Colonic mucosa (tissue), 4 donors: ENCODE results near the gene SESN3. TPM values are rescaled to one million over a fixed set of nuclear protein-coding genes. Genes with fewer than 3 reads are reported as not detected.
"Not testable (repeated sequence)": the region's sequence is repeated elsewhere in the genome, so short reads cannot be mapped to it uniquely, and the experiment has no call there.

Experiments used
- DNase-seq: peaks from one replicate; pipeline ENCODE4 v3.0.0-alpha.2; 2020
- H3K27ac ChIP-seq: fragments of 200-600 bp; one replicate; pipeline ENCODE4 v1.8.0; 2021
- H3K27me3 ChIP-seq: fragments of 200-600 bp; one replicate; pipeline ENCODE4 v1.8.0; 2021
- H3K36me3 ChIP-seq: fragments of 200-600 bp; one replicate; pipeline ENCODE4 v1.8.0; 2021
- H3K4me1 ChIP-seq: fragments of 200-600 bp; one replicate; pipeline ENCODE4 v1.8.0; 2021; ENCODE audit warnings: mild to moderate bottlenecking
- H3K4me3 ChIP-seq: fragments of 200-600 bp; one replicate; pipeline ENCODE4 v1.8.0; 2021
- H3K9ac ChIP-seq, 2 donors: one replicate each; pipeline ENCODE4 v1.7.0; 2013; ENCODE audit warnings: control low read depth in 2 of 2, low read depth in 2 of 2, low read length in 2 of 2
- H3K9me3 ChIP-seq: fragments of 200-600 bp; one replicate; pipeline ENCODE4 v1.8.0; 2021
- CTCF ChIP-seq: fragments of 200-600 bp; IDR thresholded peaks from one replicate; pipeline ENCODE4 v1.8.0; 2022; ENCODE audit warnings: antibody characterized with exemption, mild to moderate bottlenecking
- intact Hi-C: fragments of 100-400 bp; cut with DNase I; formaldehyde crosslinking; loops from one replicate; pipeline ENCODE4 v1.14.1; 2022
- total RNA-seq, 2 donors: library from RNA; stranded (reverse); fragmentation: NEBNext Ultra II Directional in 1 of 2; extraction: Animal tissue kit (Norgen Biotek cat#: 25700) in 1 of 2; gene quantifications; one replicate each; pipeline ENCODE4 v1.2.1, GENCODE V29; 2021
- donor health status: healthy.
- donor health status: DM: no; HTN: no; CAD: no.
- donor health status: DM: no; HTN: no; CAD: no.

Gene SESN3
- total RNA-seq, 2 donors from 2014 or later: 14.7 to 21.2 TPM

GRCh38 chr11:95254131-95254704, 23.2 kb upstream of the SESN3 start:
- Histone ChIP-seq H3K4me1 (peaks cover 4% of the 10 kb centered on the region), H3K9me3 (no peaks in the 10 kb centered on the region), H3K36me3 (no peaks in the 10 kb centered on the region), H3K4me3 (no peak overlapping the region), H3K27ac (peak overlapping the region; percentile 6), H3K9ac (peak overlapping the region; percentile 1 to 5), H3K27me3 (no peaks in the 10 kb centered on the region)
- DNase-seq: peak; percentile 85
- TF ChIP-seq CTCF: no peak
- intact Hi-C loops: no loop called here

- intact Hi-C loops: no loop called here
- no peak for TF ChIP-seq CTCF
- Histone ChIP-seq H3K27ac (no peak overlapping the region), H3K36me3 (no peaks in the 10 kb centered on the region), H3K4me1 (peaks cover 4% of the 10 kb centered on the region), H3K4me3 (no peak overlapping the region), H3K9ac (no peak overlapping the region), H3K9me3 (no peaks in the 10 kb centered on the region), H3K27me3 (no peaks in the 10 kb centered on the region)
- no peak for DNase-seq
These were observed 22.1 kb upstream of the SESN3 start for GRCh38 chr11:95253141-95253540.

- DNase-seq: no peak
- H3K4me3 ChIP-seq: no peak overlapping the region
- no peak for TF ChIP-seq CTCF
- H3K9ac ChIP-seq: no peak overlapping the region
- no peak overlapping the region for H3K27ac ChIP-seq
- intact Hi-C loops: no loop called here
- H3K9me3 ChIP-seq: no peaks in the 10 kb centered on the region
- peaks cover 4% of the 10 kb centered on the region for H3K4me1 ChIP-seq
- no peaks in the 10 kb centered on the region for H3K27me3 ChIP-seq
- H3K36me3 ChIP-seq: no peaks in the 10 kb centered on the region
These were observed 21.6 kb upstream of the SESN3 start for GRCh38 chr11:95252586-95252985.

GRCh38 chr11:95251896-95252295, 20.9 kb upstream of the SESN3 start:
- H3K27me3 ChIP-seq, H3K4me1 ChIP-seq, H3K9ac ChIP-seq, DNase-seq, H3K4me3 ChIP-seq, H3K36me3 ChIP-seq, intact Hi-C loops, H3K9me3 ChIP-seq, H3K27ac ChIP-seq: not testable (repeated sequence)

GRCh38 chr11:95248666-95249467, 17.9 kb upstream of the SESN3 start:
- no peak overlapping the region for H3K4me3 ChIP-seq
- H3K36me3 ChIP-seq: no peaks in the 10 kb centered on the region
- H3K27ac ChIP-seq: no peak overlapping the region
- intact Hi-C loops: no loop called here
- H3K4me1 ChIP-seq: no peaks in the 10 kb centered on the region
- H3K9ac ChIP-seq: no peak overlapping the region
- no peaks in the 10 kb centered on the region for H3K9me3 ChIP-seq
- no peaks in the 10 kb centered on the region for H3K27me3 ChIP-seq
- TF ChIP-seq CTCF: no peak
- no peak for DNase-seq

GRCh38 chr11:95247883-95248282, 16.9 kb upstream of the SESN3 start:
- Histone ChIP-seq H3K9me3 (no peaks in the 10 kb centered on the region), H3K27ac (no peak overlapping the region), H3K27me3 (no peaks in the 10 kb centered on the region), H3K4me3 (no peak overlapping the region), H3K9ac (no peak overlapping the region), H3K4me1 (no peaks in the 10 kb centered on the region), H3K36me3 (no peaks in the 10 kb centered on the region)
- intact Hi-C loops: no loop called here
- TF ChIP-seq CTCF: no peak
- no peak for DNase-seq
